ENCODE measurements around the gene COL21A1. TPM values are rescaled to one million over a fixed set of nuclear protein-coding genes. Genes with fewer than 3 reads are reported as not detected.
A peak's percentile ranks its signal among the peaks of the same experiment; 100 is the strongest.

COL21A1 gene
- total RNA-seq, 1 donor from 2014 or later: 16.7 TPM

- Histone ChIP-seq H3K27ac (peak overlapping the region; percentile 81), H3K27me3 (no peaks in the 10 kb centered on the region), H3K36me3 (no peaks in the 10 kb centered on the region), H3K9me3 (no peaks in the 10 kb centered on the region), H3K4me3 (peak overlapping the region; percentile 61 to 69), H3K4me1 (peaks cover 55% of the 10 kb centered on the region)
- TF ChIP-seq POLR2AphosphoS5 (IDR thresholded peaks at IDR 0.05; ENCODE audit: insufficient read depth in 1 of 2, low read depth in 1 of 2) (peak in 1 of 2 donors; percentile 50), POLR2A (IDR thresholded peaks at IDR 0.05) (no peak)
- no peak for DNase-seq (ENCODE audit: extremely low spot score in 2 of 2)
- intact Hi-C loops (cut with DNase I): no loop called here
Observed at GRCh38 chr6:56245903-56246351, 1.5 kb downstream of the COL21A1 start.

- Histone ChIP-seq H3K27me3 (no peaks in the 10 kb centered on the region), H3K27ac (peak overlapping the region; percentile 81), H3K36me3 (no peaks in the 10 kb centered on the region), H3K4me1 (peaks cover 67% of the 10 kb centered on the region), H3K4me3 (no peak overlapping the region), H3K9me3 (no peaks in the 10 kb centered on the region)
- TF ChIP-seq POLR2A (IDR thresholded peaks at IDR 0.05): no peak
- TF ChIP-seq CTCF (IDR thresholded peaks at IDR 0.05): no peak
- peak in 1 of 2 donors; percentile 28 for TF ChIP-seq POLR2AphosphoS5 (IDR thresholded peaks at IDR 0.05; ENCODE audit: insufficient read depth in 1 of 2, low read depth in 1 of 2)
- DNase-seq (ENCODE audit: extremely low spot score in 2 of 2): no peak
- intact Hi-C loops (cut with DNase I): no loop called here
Observed at GRCh38 chr6:56244528-56245253, 2.7 kb downstream of the COL21A1 start.

GRCh38 chr6:56244089-56244488, 3.3 kb downstream of the COL21A1 start:
- H3K4me3 ChIP-seq: no peak overlapping the region
- DNase-seq (ENCODE audit: extremely low spot score in 2 of 2): no peak
- TF ChIP-seq CTCF (IDR thresholded peaks at IDR 0.05) (no peak), POLR2A (IDR thresholded peaks at IDR 0.05) (no peak), POLR2AphosphoS5 (IDR thresholded peaks at IDR 0.05; ENCODE audit: insufficient read depth in 1 of 2, low read depth in 1 of 2) (no peak)
- intact Hi-C loops (cut with DNase I): no loop called here
- no peaks in the 10 kb centered on the region for H3K36me3 ChIP-seq
- H3K9me3 ChIP-seq: no peaks in the 10 kb centered on the region
- peaks cover 69% of the 10 kb centered on the region for H3K4me1 ChIP-seq
- H3K27me3 ChIP-seq: no peaks in the 10 kb centered on the region
- H3K27ac ChIP-seq: peak overlapping the region; percentile 14

- Histone ChIP-seq H3K27ac (peak overlapping the region; percentile 14), H3K27me3 (no peaks in the 10 kb centered on the region), H3K4me3 (no peak overlapping the region), H3K4me1 (peaks cover 72% of the 10 kb centered on the region), H3K36me3 (no peaks in the 10 kb centered on the region), H3K9me3 (no peaks in the 10 kb centered on the region)
- intact Hi-C loops (cut with DNase I): no loop called here
- no peak for TF ChIP-seq POLR2A (IDR thresholded peaks at IDR 0.05)
- TF ChIP-seq CTCF (IDR thresholded peaks at IDR 0.05): no peak
- TF ChIP-seq POLR2AphosphoS5 (IDR thresholded peaks at IDR 0.05; ENCODE audit: insufficient read depth in 1 of 2, low read depth in 1 of 2): no peak
- no peak for DNase-seq (ENCODE audit: extremely low spot score in 2 of 2)
Observed at GRCh38 chr6:56243518-56244070, 3.8 kb downstream of the COL21A1 start.

- no peak for DNase-seq (ENCODE audit: extremely low spot score in 2 of 2)
- Histone ChIP-seq H3K4me3 (no peak overlapping the region), H3K9me3 (no peaks in the 10 kb centered on the region), H3K27me3 (no peaks in the 10 kb centered on the region), H3K4me1 (peaks cover 84% of the 10 kb centered on the region), H3K36me3 (no peaks in the 10 kb centered on the region), H3K27ac (peak overlapping the region; percentile 66)
- intact Hi-C loops (cut with DNase I): no loop called here
- no peak for TF ChIP-seq POLR2A (IDR thresholded peaks at IDR 0.05)
Observed at GRCh38 chr6:56242346-56242745, 5.0 kb downstream of the COL21A1 start.

Data from vagina (tissue), 2 donors.